ENCODE data around the gene ZNF791. TPM values are rescaled to one million over a fixed set of nuclear protein-coding genes. Genes with fewer than 3 reads are reported as not detected.

The ZNF791 gene
- total RNA-seq, 2 donors from 2014 or later: 23.2 to 32.1 TPM

DNA sequence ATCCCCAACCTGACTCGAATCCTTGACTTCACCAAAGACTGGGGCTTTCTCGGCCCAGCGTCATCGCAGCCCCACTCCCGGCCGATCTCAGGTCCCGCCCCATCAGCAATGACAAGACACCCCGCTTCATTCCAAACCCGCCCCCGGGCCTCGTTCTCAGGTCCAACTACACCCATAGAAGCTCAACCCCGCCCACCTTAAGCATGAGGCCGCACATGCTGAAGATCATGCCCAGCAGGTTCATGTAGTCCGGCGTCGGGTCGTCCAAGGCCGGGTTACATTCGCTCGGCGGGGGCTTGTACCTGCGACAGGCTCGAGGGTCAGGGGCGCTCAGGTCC is 58.2 kb downstream of the ZNF791 start:
- DNase-seq: no peak
- H3K36me3 Mint-ChIP-seq (ENCODE audit: low read depth): peaks cover 25% of the 10 kb centered on the region
- H3K4me1 Mint-ChIP-seq: peaks cover 22% of the 10 kb centered on the region
- H3K9me3 Mint-ChIP-seq: no peaks in the 10 kb centered on the region
- Histone ChIP-seq H3K9me3 (ENCODE audit: control insufficient read depth, low read length) (no peaks in the 10 kb centered on the region), H3K9ac (ENCODE audit: extremely low read depth, low read length, poor library complexity, severe bottlenecking) (peak overlapping the region; percentile 56), H3K27ac (ENCODE audit: low read depth, low read length) (no peak overlapping the region), H3K36me3 (ENCODE audit: control insufficient read depth, insufficient read depth, low read length) (peaks cover 32% of the 10 kb centered on the region), H3K4me3 (ENCODE audit: low read length) (peak overlapping the region; percentile 93), H3K4me1 (ENCODE audit: control insufficient read depth, insufficient read depth, low read length) (no peaks in the 10 kb centered on the region), H3K27me3 (ENCODE audit: control insufficient read depth, insufficient read depth, low read length, poor library complexity, severe bottlenecking) (no peaks in the 10 kb centered on the region)
- H3K27me3 Mint-ChIP-seq (ENCODE audit: insufficient read depth): no peaks in the 10 kb centered on the region
- 2% methylated on average over 24 of the region's 24 CpGs; no CpG with 5 or more reads in 1 of the 2 experiments for WGBS, 2 experiments (ENCODE audit: insufficient coverage in 1 of 2, insufficient read length in 1 of 2)
- TF ChIP-seq, protein P1, sequence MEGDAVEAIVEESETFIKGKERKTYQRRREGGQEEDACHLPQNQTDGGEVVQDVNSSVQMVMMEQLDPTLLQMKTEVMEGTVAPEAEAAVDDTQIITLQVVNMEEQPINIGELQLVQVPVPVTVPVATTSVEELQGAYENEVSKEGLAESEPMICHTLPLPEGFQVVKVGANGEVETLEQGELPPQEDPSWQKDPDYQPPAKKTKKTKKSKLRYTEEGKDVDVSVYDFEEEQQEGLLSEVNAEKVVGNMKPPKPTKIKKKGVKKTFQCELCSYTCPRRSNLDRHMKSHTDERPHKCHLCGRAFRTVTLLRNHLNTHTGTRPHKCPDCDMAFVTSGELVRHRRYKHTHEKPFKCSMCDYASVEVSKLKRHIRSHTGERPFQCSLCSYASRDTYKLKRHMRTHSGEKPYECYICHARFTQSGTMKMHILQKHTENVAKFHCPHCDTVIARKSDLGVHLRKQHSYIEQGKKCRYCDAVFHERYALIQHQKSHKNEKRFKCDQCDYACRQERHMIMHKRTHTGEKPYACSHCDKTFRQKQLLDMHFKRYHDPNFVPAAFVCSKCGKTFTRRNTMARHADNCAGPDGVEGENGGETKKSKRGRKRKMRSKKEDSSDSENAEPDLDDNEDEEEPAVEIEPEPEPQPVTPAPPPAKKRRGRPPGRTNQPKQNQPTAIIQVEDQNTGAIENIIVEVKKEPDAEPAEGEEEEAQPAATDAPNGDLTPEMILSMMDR (conservative IDR thresholded peaks at IDR 0.05): no peak
- H3K4me3 Mint-ChIP-seq: peak overlapping the region; percentile 96
- peak overlapping the region; percentile 98 for H3K27ac Mint-ChIP-seq

DNA sequence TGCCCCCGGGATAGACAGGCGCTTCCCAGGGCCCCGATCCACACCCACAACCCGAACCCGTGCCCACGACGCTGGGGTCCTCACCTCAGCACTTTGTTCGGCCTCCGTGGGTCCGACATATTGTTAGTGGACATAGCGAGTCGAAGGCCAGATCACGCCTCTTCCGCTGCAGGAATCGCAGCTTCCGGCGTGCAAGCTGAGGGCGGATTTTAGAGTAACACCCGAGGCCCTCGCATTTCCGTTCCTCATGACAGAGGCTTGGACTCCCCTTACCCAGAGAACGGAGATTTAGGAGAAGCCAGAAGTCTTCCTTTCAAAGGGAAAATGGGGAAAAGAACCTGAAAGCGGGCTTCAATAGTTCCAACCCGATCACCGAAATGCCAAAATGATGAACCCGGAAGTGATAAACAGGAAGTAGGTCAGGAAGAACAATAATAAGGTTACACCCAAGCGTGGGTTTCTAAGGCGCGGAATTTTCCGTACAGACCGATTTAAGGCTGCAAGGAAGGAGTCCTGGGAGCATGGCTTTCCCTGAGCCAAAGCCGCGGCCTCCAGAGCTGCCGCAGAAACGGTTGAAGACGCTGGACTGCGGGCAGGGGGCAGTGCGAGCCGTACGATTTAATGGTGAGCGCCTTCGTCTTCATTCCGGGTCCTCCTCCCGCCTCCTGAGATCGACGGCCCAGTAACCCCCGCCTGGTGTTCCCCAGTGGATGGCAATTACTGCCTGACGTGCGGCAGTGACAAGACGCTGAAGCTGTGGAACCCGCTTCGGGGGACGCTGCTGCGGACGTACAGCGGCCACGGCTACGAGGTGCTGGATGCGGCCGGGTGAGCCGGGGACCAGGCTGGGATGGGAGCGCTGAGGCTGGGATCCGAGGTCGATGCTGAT is 58.8 kb downstream of the ZNF791 start:
- Mint-ChIP-seq H3K4me1 (peaks cover 22% of the 10 kb centered on the region), H3K36me3 (ENCODE audit: low read depth) (peaks cover 26% of the 10 kb centered on the region), H3K27me3 (ENCODE audit: insufficient read depth) (no peaks in the 10 kb centered on the region), H3K4me3 (peak overlapping the region; percentile 96), H3K27ac (peak overlapping the region; percentile 98), H3K9me3 (no peaks in the 10 kb centered on the region)
- 0 to 1% methylated on average over 26 to 64 of the region's 64 CpGs for WGBS, 2 experiments (ENCODE audit: insufficient coverage in 1 of 2, insufficient read length in 1 of 2)
- Histone ChIP-seq H3K36me3 (ENCODE audit: control insufficient read depth, insufficient read depth, low read length) (peaks cover 38% of the 10 kb centered on the region), H3K9me3 (ENCODE audit: control insufficient read depth, low read length) (no peaks in the 10 kb centered on the region), H3K27me3 (ENCODE audit: control insufficient read depth, insufficient read depth, low read length, poor library complexity, severe bottlenecking) (no peaks in the 10 kb centered on the region), H3K9ac (ENCODE audit: extremely low read depth, low read length, poor library complexity, severe bottlenecking) (peak overlapping the region; percentile 56), H3K27ac (ENCODE audit: low read depth, low read length) (peak overlapping the region; percentile 22), H3K4me3 (ENCODE audit: low read length) (peak overlapping the region; percentile 93), H3K4me1 (ENCODE audit: control insufficient read depth, insufficient read depth, low read length) (no peaks in the 10 kb centered on the region)
- TF ChIP-seq, protein P1 (conservative IDR thresholded peaks at IDR 0.05): peak; percentile 33
- DNase-seq: peak; percentile 87

DNA sequence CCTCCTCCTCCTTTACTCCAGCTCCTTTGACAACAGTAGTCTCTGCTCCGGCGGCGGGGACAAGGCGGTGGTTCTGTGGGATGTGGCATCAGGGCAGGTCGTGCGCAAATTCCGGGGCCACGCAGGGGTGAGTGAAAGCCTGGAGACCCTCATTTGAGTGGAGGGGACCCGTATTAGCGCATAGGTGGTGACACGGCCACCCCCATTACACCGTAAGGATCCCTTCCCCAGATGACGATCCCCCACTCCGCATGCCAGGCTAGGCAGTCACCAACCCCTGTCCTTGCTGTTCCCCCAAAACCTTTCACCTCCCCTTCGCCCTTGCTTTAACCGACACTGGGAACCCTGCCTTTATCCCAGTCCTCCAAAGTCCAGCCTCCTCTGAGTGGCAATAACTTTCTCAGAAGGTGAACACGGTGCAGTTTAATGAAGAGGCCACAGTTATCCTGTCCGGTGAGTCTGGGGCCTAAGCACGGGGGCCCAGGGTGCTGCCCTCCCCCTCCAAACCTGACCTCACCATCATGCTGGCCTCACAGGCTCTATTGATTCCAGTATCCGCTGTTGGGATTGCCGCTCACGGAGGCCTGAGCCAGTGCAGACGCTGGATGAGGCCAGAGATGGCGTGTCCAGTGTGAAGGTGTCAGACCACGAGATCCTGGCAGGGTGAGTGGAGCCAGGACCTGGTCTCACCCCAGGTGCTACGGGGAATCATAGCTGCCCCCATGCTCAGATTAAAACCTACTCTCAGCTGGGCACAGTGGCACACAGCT is 59.6 kb downstream of the ZNF791 start:
- Mint-ChIP-seq H3K9me3 (no peaks in the 10 kb centered on the region), H3K27me3 (ENCODE audit: insufficient read depth) (no peaks in the 10 kb centered on the region), H3K36me3 (ENCODE audit: low read depth) (peaks cover 31% of the 10 kb centered on the region), H3K27ac (peak overlapping the region; percentile 98), H3K4me1 (peaks cover 22% of the 10 kb centered on the region), H3K4me3 (peak overlapping the region; percentile 96)
- Histone ChIP-seq H3K4me3 (ENCODE audit: low read length) (peak overlapping the region; percentile 93), H3K9me3 (ENCODE audit: control insufficient read depth, low read length) (no peaks in the 10 kb centered on the region), H3K27me3 (ENCODE audit: control insufficient read depth, insufficient read depth, low read length, poor library complexity, severe bottlenecking) (no peaks in the 10 kb centered on the region), H3K9ac (ENCODE audit: extremely low read depth, low read length, poor library complexity, severe bottlenecking) (peak overlapping the region; percentile 56), H3K4me1 (ENCODE audit: control insufficient read depth, insufficient read depth, low read length) (no peaks in the 10 kb centered on the region), H3K27ac (ENCODE audit: low read depth, low read length) (no peak overlapping the region), H3K36me3 (ENCODE audit: control insufficient read depth, insufficient read depth, low read length) (peaks cover 37% of the 10 kb centered on the region)
- DNase-seq: peak; percentile 41
- WGBS, 2 experiments (ENCODE audit: insufficient coverage in 1 of 2, insufficient read length in 1 of 2): 58 to 77% methylated on average over 15 to 26 of the region's 26 CpGs
- TF ChIP-seq, protein P1 (conservative IDR thresholded peaks at IDR 0.05): no peak
